Ramos (cell line): ENCODE measurements around the gene SETBP1.
"Not testable (repeated sequence)": the region's sequence is repeated elsewhere in the genome, so short reads cannot be mapped to it uniquely, and the experiment has no call there.

Experiments
- in situ Hi-C: fragments of 300-500 bp; cut with MboI; formaldehyde crosslinking; loops from one replicate; pipeline ENCODE4 v1.14.3; 2022; ENCODE audit warnings: low sequenced_read_pairs; ENCODE audit not compliant: unreplicated experiment

The SETBP1 gene

GRCh38 chr18:44700652-44701051 is 20.0 kb downstream of the SETBP1 start:
- in situ Hi-C loops, result no loop called here

GRCh38 chr18:44701227-44701626 is 20.5 kb downstream of the SETBP1 start:
- in situ Hi-C loops, result no loop called here

GRCh38 chr18:44702594-44702993 is 21.9 kb downstream of the SETBP1 start:
- in situ Hi-C loops, result no loop called here

- in situ Hi-C loops, result no loop called here
Observed at GRCh38 chr18:44704135-44704789, 23.6 kb downstream of the SETBP1 start.

GRCh38 chr18:44705075-44705675 is 24.5 kb downstream of the SETBP1 start:
- in situ Hi-C loops, result no loop called here

GRCh38 chr18:44708451-44709083 is 27.9 kb downstream of the SETBP1 start:
- in situ Hi-C loops, result no loop called here

- in situ Hi-C loops, result no loop called here
Observed at GRCh38 chr18:44709307-44710126, 28.8 kb downstream of the SETBP1 start.

GRCh38 chr18:44710931-44711330 is 30.2 kb downstream of the SETBP1 start:
- in situ Hi-C loops, result no loop called here

- in situ Hi-C loops, result no loop called here
Observed at GRCh38 chr18:44712025-44712424, 31.3 kb downstream of the SETBP1 start.

- in situ Hi-C loops, result no loop called here
Observed at GRCh38 chr18:44713435-44713834, 32.7 kb downstream of the SETBP1 start.

- in situ Hi-C loops, result no loop called here
Observed at GRCh38 chr18:44714376-44714775, 33.7 kb downstream of the SETBP1 start.

GRCh38 chr18:44715245-44715644 is 34.6 kb downstream of the SETBP1 start:
- in situ Hi-C loops, result no loop called here

- in situ Hi-C loops, result no loop called here
Observed at GRCh38 chr18:44715842-44716241, 35.2 kb downstream of the SETBP1 start.

GRCh38 chr18:44716697-44717163 is 36.0 kb downstream of the SETBP1 start:
- in situ Hi-C loops, result no loop called here

GRCh38 chr18:44719519-44720060 is 38.9 kb downstream of the SETBP1 start:
- in situ Hi-C loops, result no loop called here

- in situ Hi-C loops, result not testable (repeated sequence)
Observed at GRCh38 chr18:44721748-44722147, 41.1 kb downstream of the SETBP1 start.

- in situ Hi-C loops, result no loop called here
Observed at GRCh38 chr18:44723411-44723810, 42.7 kb downstream of the SETBP1 start.

- in situ Hi-C loops, result no loop called here
Observed at GRCh38 chr18:44724105-44724778, 43.6 kb downstream of the SETBP1 start.

- in situ Hi-C loops, result no loop called here
Observed at GRCh38 chr18:44725300-44726058, 44.8 kb downstream of the SETBP1 start.
